GM12801 (cell line): ENCODE data around the gene TMEM255B.

Experiments used
- TF ChIP-seq, protein P1 (sequence below): IDR thresholded peaks from one replicate; pipeline ENCODE4 v1.5.1; 2011; ENCODE audit warnings: control low read depth; ENCODE audit not compliant: insufficient read length; ENCODE audit errors: extremely low read depth

TMEM255B gene

DNA sequence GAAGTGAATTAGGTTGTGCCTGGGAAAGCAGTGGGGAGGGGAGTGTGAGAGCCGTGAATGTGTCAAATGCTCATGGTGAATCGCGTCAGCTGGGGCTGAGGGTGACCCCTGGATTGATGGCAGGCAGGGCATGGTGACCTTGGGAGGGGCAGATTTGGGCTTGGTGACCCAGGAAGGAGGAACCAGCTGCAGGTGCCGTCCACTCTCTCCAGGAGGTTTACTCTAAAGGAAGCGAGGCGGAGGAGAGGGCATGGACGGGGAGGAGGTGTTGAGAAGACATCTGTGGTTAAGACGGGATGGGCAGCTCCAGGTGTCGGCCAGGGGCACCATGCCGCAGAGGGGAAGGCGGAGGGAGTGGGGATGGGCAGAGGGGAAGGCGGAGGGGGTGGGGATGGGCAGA is 28.7 kb downstream of the TMEM255B start:
- TF ChIP-seq, protein P1, sequence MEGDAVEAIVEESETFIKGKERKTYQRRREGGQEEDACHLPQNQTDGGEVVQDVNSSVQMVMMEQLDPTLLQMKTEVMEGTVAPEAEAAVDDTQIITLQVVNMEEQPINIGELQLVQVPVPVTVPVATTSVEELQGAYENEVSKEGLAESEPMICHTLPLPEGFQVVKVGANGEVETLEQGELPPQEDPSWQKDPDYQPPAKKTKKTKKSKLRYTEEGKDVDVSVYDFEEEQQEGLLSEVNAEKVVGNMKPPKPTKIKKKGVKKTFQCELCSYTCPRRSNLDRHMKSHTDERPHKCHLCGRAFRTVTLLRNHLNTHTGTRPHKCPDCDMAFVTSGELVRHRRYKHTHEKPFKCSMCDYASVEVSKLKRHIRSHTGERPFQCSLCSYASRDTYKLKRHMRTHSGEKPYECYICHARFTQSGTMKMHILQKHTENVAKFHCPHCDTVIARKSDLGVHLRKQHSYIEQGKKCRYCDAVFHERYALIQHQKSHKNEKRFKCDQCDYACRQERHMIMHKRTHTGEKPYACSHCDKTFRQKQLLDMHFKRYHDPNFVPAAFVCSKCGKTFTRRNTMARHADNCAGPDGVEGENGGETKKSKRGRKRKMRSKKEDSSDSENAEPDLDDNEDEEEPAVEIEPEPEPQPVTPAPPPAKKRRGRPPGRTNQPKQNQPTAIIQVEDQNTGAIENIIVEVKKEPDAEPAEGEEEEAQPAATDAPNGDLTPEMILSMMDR: no peak

- TF ChIP-seq, protein P1: no peak
These were observed 29.5 kb downstream of the TMEM255B start for GRCh38 chr13:113788413-113789135.

GRCh38 chr13:113789167-113789566 is 30.1 kb downstream of the TMEM255B start:
- TF ChIP-seq, protein P1: no peak

- TF ChIP-seq, protein P1: no peak
These were observed 32.2 kb downstream of the TMEM255B start for GRCh38 chr13:113791226-113791625.

DNA sequence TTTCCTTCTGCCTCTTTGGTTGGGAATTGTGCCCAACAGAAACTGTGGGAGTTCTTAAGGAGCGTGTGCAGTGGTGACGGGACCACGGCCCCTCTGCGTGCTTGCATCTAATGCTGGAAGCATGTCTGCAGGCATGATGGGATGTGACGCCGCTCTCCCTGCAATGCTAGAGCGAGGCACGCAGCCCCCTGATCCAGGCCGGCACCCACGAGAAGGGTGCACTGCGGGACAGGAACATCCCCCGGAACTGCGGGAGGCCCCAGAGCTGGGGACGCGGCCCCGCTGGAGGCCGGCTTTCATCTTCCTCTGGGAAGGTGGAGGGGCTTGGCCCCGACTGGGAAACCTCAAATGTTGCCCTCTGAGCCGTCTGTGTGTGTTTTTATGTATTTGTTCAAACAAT is 32.7 kb downstream of the TMEM255B start:
- TF ChIP-seq, protein P1: no peak

GRCh38 chr13:113792236-113792770 is 33.3 kb downstream of the TMEM255B start:
- TF ChIP-seq, protein P1: no peak

GRCh38 chr13:113792886-113793717 is 34.1 kb downstream of the TMEM255B start:
- TF ChIP-seq, protein P1: no peak
